Left renal pelvis (tissue), 4 donors: ENCODE data around the gene FCN3. TPM values are rescaled to one million over a fixed set of nuclear protein-coding genes. Genes with fewer than 3 reads are reported as not detected.

Experiments
- DNase-seq, 4 donors: peaks; one replicate each; pipeline ENCODE4 v3.0.0-alpha.2; 2013; ENCODE audit warnings: low read depth in 4 of 4, low spot score in 3 of 4
- polyA plus RNA-seq, 4 donors: library from polyadenylated mRNA; unstranded; fragments of 120-200 nt; gene quantifications; one replicate each; pipeline ENCODE4 v1.2.1, GENCODE V29; 2013; ENCODE audit not compliant: insufficient read length in 4 of 4

FCN3 gene
- polyA plus RNA-seq, 4 donors, result 0.85 to 1.7 (median 1.1) TPM

- DNase-seq, result no peak
These were observed 29.4 kb downstream of the FCN3 start for GRCh38 chr1:27345272-27345671.

GRCh38 chr1:27343639-27344025 is 31.0 kb downstream of the FCN3 start:
- no peak for DNase-seq

- DNase-seq, result no peak
These were observed 31.6 kb downstream of the FCN3 start for GRCh38 chr1:27342778-27343638.

GRCh38 chr1:27342391-27342777 is 32.2 kb downstream of the FCN3 start:
- DNase-seq, result no peak

- no peak for DNase-seq
These were observed 32.9 kb downstream of the FCN3 start, which contains the start of gene SYTL1 for GRCh38 chr1:27341525-27342252. Gene SYTL1 (plus strand): TSS chr1:27342022. CDS start chr1:27345335, 3,313 bp downstream.

- no peak for DNase-seq
These were observed 35.4 kb downstream of the FCN3 start for GRCh38 chr1:27339213-27339612.

GRCh38 chr1:27338751-27339150 is 35.9 kb downstream of the FCN3 start:
- no peak for DNase-seq

- DNase-seq, result no peak
These were observed 37.9 kb downstream of the FCN3 start for GRCh38 chr1:27336756-27337155.

- DNase-seq, result no peak
These were observed 38.9 kb downstream of the FCN3 start for GRCh38 chr1:27335506-27336422.

GRCh38 chr1:27333717-27334279 is 40.8 kb downstream of the FCN3 start:
- no peak for DNase-seq

GRCh38 chr1:27332536-27333281 is 41.9 kb downstream of the FCN3 start:
- no peak for DNase-seq

GRCh38 chr1:27331922-27332321 is 42.7 kb downstream of the FCN3 start:
- DNase-seq, result no peak

- no peak for DNase-seq
These were observed 43.2 kb downstream of the FCN3 start for GRCh38 chr1:27331426-27331825.

- DNase-seq, result no peak
These were observed 43.8 kb downstream of the FCN3 start for GRCh38 chr1:27330786-27331185.

- no peak for DNase-seq
These were observed 46.7 kb downstream of the FCN3 start for GRCh38 chr1:27327964-27328363.

GRCh38 chr1:27325286-27325685 is 49.3 kb downstream of the FCN3 start:
- no peak for DNase-seq

- no peak for DNase-seq
These were observed 51.9 kb downstream of the FCN3 start for GRCh38 chr1:27322569-27323240.

GRCh38 chr1:27321813-27322568 is 52.6 kb downstream of the FCN3 start, which contains the start of gene TMEM222:
Gene TMEM222 (plus strand): TSS chr1:27322163. CDS start chr1:27322198, 35 bp downstream.
- peak; percentile 83 to 90 (median 88) for DNase-seq
